Measurements from ENCODE around the gene KIAA1671. TPM values are rescaled to one million over a fixed set of nuclear protein-coding genes. Genes with fewer than 3 reads are reported as not detected.

Gene KIAA1671
- polyA plus RNA-seq, 1 of the 3 experiments (the other 2 are of a cell fraction), result 7.4 TPM

DNA sequence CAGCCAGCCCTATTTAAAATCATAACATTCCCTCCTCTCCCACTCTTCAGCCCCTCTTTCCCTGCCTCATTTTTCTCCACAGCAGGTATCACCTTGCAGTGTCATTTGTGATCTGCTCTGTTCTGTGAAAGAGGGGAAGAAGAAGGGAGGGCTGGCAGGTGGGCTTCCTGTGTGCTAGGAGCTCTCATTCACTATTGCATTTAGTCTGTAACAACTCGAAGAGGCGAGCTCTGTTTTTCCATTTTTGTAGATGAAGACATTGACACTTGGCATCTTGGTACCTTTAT is 195.1 kb downstream of the KIAA1671 start (continued):
- no peak for TF ChIP-seq REST (IDR thresholded peaks at IDR 0.05; ENCODE audit: low read depth, low read length)

DNA sequence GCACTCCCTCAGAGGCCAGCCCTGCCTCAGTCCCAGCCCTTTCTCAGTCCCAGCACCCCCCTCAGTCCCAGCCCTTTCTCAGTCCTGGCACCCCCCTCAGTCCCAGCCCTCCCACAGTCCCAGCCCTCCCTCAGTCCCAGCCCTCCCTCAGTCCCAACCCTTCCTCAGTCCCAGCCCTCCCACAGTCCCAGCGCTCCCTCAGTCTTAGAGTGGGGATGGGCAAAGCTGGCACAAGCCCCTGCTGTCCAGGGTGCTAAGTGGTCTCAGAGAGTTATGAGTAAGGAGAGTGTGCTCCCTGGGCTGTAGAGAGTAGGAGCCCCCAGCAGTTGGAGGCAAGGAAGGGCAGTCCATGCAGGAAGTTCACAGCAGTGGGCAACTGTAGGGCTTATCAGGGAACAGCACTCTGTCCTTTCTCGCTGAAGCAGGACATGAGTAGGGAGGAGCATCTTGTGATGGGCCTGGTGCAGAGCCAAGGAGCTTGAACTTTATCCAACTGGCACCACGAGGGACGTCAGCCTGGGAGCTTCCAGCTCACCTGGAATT is 195.7 kb downstream of the KIAA1671 start:
- no peaks in the 10 kb centered on the region for H3K27me3 ChIP-seq (ENCODE audit: insufficient read depth)
- no peaks in the 10 kb centered on the region for H3K9me3 ChIP-seq
- H3K4me3 ChIP-seq (ENCODE audit: low read depth in 2 of 2, low read length in 1 of 2), result no peak overlapping the region
- no peak overlapping the region for H2AFZ ChIP-seq (ENCODE audit: low read depth)
- ChIA-PET CTCF (interaction anchor here (0.9 to 1.5 kb wide), 2 partner anchors 37 to 38 kb away, joined by 3 to 5 read pairs; no protein-coding TSS in a partner anchor), POLR2A (interaction anchor here (1.1 kb wide), 1 partner anchor 17 kb away, joined by 3 read pairs; no protein-coding TSS in a partner anchor)
- peaks cover 9% of the 10 kb centered on the region; the same call in 1 of the 2 replicates for H4K20me1 ChIP-seq (ENCODE audit: insufficient read depth)
- TF ChIP-seq TAF1 (IDR thresholded peaks at IDR 0.05; ENCODE audit: borderline replicate concordance, low read depth, low read length) (no peak), RXRA (IDR thresholded peaks at IDR 0.05; ENCODE audit: borderline replicate concordance, low read depth) (no peak), FOSL2 (IDR thresholded peaks at IDR 0.05; ENCODE audit: borderline replicate concordance, low read depth) (no peak), USF1 (IDR thresholded peaks at IDR 0.05; ENCODE audit: borderline replicate concordance, low read depth) (no peak), EZH2phosphoT487 (IDR thresholded peaks at IDR 0.05; ENCODE audit: borderline replicate concordance, low read depth) (no peak), REST (IDR thresholded peaks at IDR 0.05; ENCODE audit: low read depth, low read length) (peak; percentile 84), EP300 (IDR thresholded peaks at IDR 0.05; ENCODE audit: borderline replicate concordance in 1 of 2, low read depth in 1 of 2, low read length in 1 of 2) (no peak), GABPA (IDR thresholded peaks at IDR 0.05; ENCODE audit: low read depth) (no peak), SMC3 (IDR thresholded peaks at IDR 0.05; ENCODE audit: low read depth, low read length) (no peak)
- H3K27ac ChIP-seq (ENCODE audit: low read depth in 2 of 2, low read length in 1 of 2), result no peak overlapping the region
- no peak for DNase-seq
- no peaks in the 10 kb centered on the region for H3K79me2 ChIP-seq (ENCODE audit: insufficient read depth)
- no peaks in the 10 kb centered on the region for H3F3A ChIP-seq (replicated peaks; ENCODE audit: insufficient read depth)
- H3K4me2 ChIP-seq, result no peak overlapping the region
- H3K9me2 ChIP-seq, result no peaks in the 10 kb centered on the region
- peaks cover 0 to 8% of the 10 kb centered on the region in 2 experiments; a peak in 1 of 4 replicates for H3K4me1 ChIP-seq (ENCODE audit: control insufficient read depth in 1 of 2, insufficient read depth in 2 of 2, low read depth in 1 of 2, low read length in 1 of 2)
- no peaks in the 10 kb centered on the region for H3K36me3 ChIP-seq (replicated peaks in 1 of 2; ENCODE audit: control insufficient read depth in 1 of 2, insufficient read depth in 2 of 2, low read length in 1 of 2)
- 43% methylated on average over 4 of the region's 4 CpGs for WGBS (ENCODE audit: low lambda C conversion rate)
- no peak overlapping the region for H3K9ac ChIP-seq
